ENCODE data around the gene MARF1.
"Not testable (repeated sequence)": the region's sequence is repeated elsewhere in the genome, so short reads cannot be mapped to it uniquely, and the experiment has no call there.

The MARF1 gene

GRCh38 chr16:15601212-15601879, 41.6 kb downstream of the MARF1 start:
- no peak for DNase-seq (ENCODE audit: low read depth)

- no peak for DNase-seq (ENCODE audit: low read depth)
These were observed 43.5 kb downstream of the MARF1 start for GRCh38 chr16:15599303-15600070.

- DNase-seq (ENCODE audit: low read depth): no peak
These were observed 44.2 kb downstream of the MARF1 start for GRCh38 chr16:15598648-15599190.

GRCh38 chr16:15597822-15598647, 44.9 kb downstream of the MARF1 start:
- DNase-seq (ENCODE audit: low read depth): no peak

GRCh38 chr16:15597135-15597534, 45.8 kb downstream of the MARF1 start:
- no peak for DNase-seq (ENCODE audit: low read depth)

GRCh38 chr16:15594711-15595320, 48.1 kb downstream of the MARF1 start:
- no peak for DNase-seq (ENCODE audit: low read depth)

GRCh38 chr16:15593235-15593634, 49.7 kb downstream of the MARF1 start:
- DNase-seq (ENCODE audit: low read depth): no peak

GRCh38 chr16:15592324-15592723, 50.6 kb downstream of the MARF1 start:
- no peak for DNase-seq (ENCODE audit: low read depth)

GRCh38 chr16:15587152-15587825, 55.7 kb downstream of the MARF1 start:
- no peak for DNase-seq (ENCODE audit: low read depth)

- DNase-seq (ENCODE audit: low read depth): no peak
These were observed 56.2 kb downstream of the MARF1 start for GRCh38 chr16:15586716-15587115.

- DNase-seq (ENCODE audit: low read depth): no peak
These were observed 57.0 kb downstream of the MARF1 start for GRCh38 chr16:15585956-15586355.

- DNase-seq (ENCODE audit: low read depth): no peak
These were observed 59.4 kb downstream of the MARF1 start for GRCh38 chr16:15583526-15583925.

GRCh38 chr16:15581127-15581815, 61.7 kb downstream of the MARF1 start:
- DNase-seq (ENCODE audit: low read depth): no peak

- no peak for DNase-seq (ENCODE audit: low read depth)
These were observed 64.1 kb downstream of the MARF1 start for GRCh38 chr16:15578824-15579223.

GRCh38 chr16:15576960-15577958, 65.7 kb downstream of the MARF1 start:
- DNase-seq (ENCODE audit: low read depth): no peak

- DNase-seq (ENCODE audit: low read depth): no peak
These were observed 67.5 kb downstream of the MARF1 start for GRCh38 chr16:15575293-15576049.

GRCh38 chr16:15574614-15574948, 68.4 kb downstream of the MARF1 start:
- DNase-seq (ENCODE audit: low read depth): no peak

- DNase-seq (ENCODE audit: low read depth): not testable (repeated sequence)
These were observed 68.9 kb downstream of the MARF1 start for GRCh38 chr16:15573896-15574613.
